H1 (cell line): ENCODE data around the gene CHRNA4. TPM values are rescaled to one million over a fixed set of nuclear protein-coding genes. Genes with fewer than 3 reads are reported as not detected.
A peak's percentile ranks its signal among the peaks of the same experiment; 100 is the strongest.

Source experiments
- CTCF ChIA-PET: fragments of 300-600 bp; sonication (Branson Sonifier 250); formaldehyde crosslinking; loops from one replicate; lab custom pipeline; 2021; ENCODE audit not compliant: partially characterized antibody; lab: Charles Lee
- POLR2A ChIA-PET: fragments of 300-600 bp; sonication (Branson Sonifier 250); formaldehyde crosslinking; loops from one replicate; lab custom pipeline; 2021; ENCODE audit warnings: inconsistent platforms; ENCODE audit not compliant: partially characterized antibody; lab: Charles Lee
- DNase-seq, 2 experiments: peaks; one replicate each; pipeline versions ENCODE4 v3.0.0 to v3.0.0-alpha.2; 2010 to 2022; ENCODE audit warnings: low spot score in 2 of 2, low read depth in 1 of 2, mixed read lengths in 1 of 2
- FAIRE-seq: peaks from 2 replicates; lab custom pipeline; 2011; peaks lifted over from hg19 to GRCh38; lab: Jason Lieb, UNC
- H2AFZ ChIP-seq: 2 replicates; pipeline ENCODE4 v1.8.1; 2012; ENCODE audit warnings: low read length, inconsistent platforms
- H2AK5ac ChIP-seq: 2 replicates; pipeline ENCODE4 v1.6.1; 2013; ENCODE audit warnings: low read depth, low read length
- H2BK120ac ChIP-seq: replicated peaks from 2 replicates; pipeline ENCODE3; 2013; ENCODE audit warnings: low read depth, low read length, inconsistent platforms
- H2BK12ac ChIP-seq: 2 replicates; pipeline ENCODE4 v1.6.1; 2013; ENCODE audit warnings: low read depth, low read length
- H2BK15ac ChIP-seq: 2 replicates; pipeline ENCODE4 v1.6.1; 2013; ENCODE audit warnings: low read length
- H2BK20ac ChIP-seq: 2 replicates; pipeline ENCODE4 v1.6.1; 2013; ENCODE audit warnings: low read length
- H2BK5ac ChIP-seq: 2 replicates; pipeline ENCODE4 v1.6.1; 2013; ENCODE audit warnings: low read depth, low read length
- H3K14ac ChIP-seq: 2 replicates; pipeline ENCODE4 v1.6.1; 2013; ENCODE audit warnings: inconsistent platforms; ENCODE audit not compliant: insufficient read length
- H3K18ac ChIP-seq: 2 replicates; pipeline ENCODE4 v1.6.1; 2013; ENCODE audit warnings: low read length; ENCODE audit errors: extremely low read depth
- H3K23ac ChIP-seq: 2 replicates; pipeline ENCODE4 v1.6.1; 2013; ENCODE audit warnings: inconsistent platforms; ENCODE audit not compliant: insufficient read length
- H3K23me2 ChIP-seq: 2 replicates; pipeline ENCODE4 v1.6.1; 2013; ENCODE audit warnings: low read depth, low read length
- H3K27ac ChIP-seq: 2 replicates; pipeline ENCODE4 v1.6.1; 2011; ENCODE audit warnings: low read depth, low read length, inconsistent platforms
- H3K27me3 ChIP-seq, 4 experiments: replicated peaks in 1 of 4; 1 replicate in 1 of 4; 2 replicates in 3 of 4; pipeline versions ENCODE4 v1.6.1 to v1.8.1; 2011 to 2013; ENCODE audit warnings: low read length in 3 of 4, mild to moderate bottlenecking in 3 of 4, inconsistent platforms in 2 of 4, mixed read lengths in 2 of 4, moderate library complexity in 1 of 4; ENCODE audit not compliant: control insufficient read depth in 3 of 4, insufficient read depth in 3 of 4; ENCODE audit errors: extremely low read depth in 1 of 4
- H3K36me3 ChIP-seq, 4 experiments: 2 replicates each; pipeline versions ENCODE4 v1.6.1 to v1.8.1; 2011 to 2013; ENCODE audit warnings: mild to moderate bottlenecking in 4 of 4, low read length in 3 of 4, moderate library complexity in 2 of 4, control low read depth in 1 of 4, inconsistent platforms in 1 of 4; ENCODE audit not compliant: insufficient read depth in 4 of 4, control insufficient read depth in 2 of 4
- H3K4ac ChIP-seq: replicated peaks from 2 replicates; pipeline ENCODE3; 2013; ENCODE audit warnings: low read length, low read depth, mixed read lengths, inconsistent platforms; ENCODE audit not compliant: insufficient read length
- H3K4me1 ChIP-seq, 4 experiments: replicated peaks in 1 of 4; 1 replicate in 1 of 4; 2 replicates in 3 of 4; pipeline versions ENCODE4 v1.6.1 to v1.8.1; 2011 to 2013; ENCODE audit warnings: low read length in 3 of 4, inconsistent platforms in 2 of 4, mixed read lengths in 1 of 4; ENCODE audit not compliant: insufficient read depth in 4 of 4, control insufficient read depth in 3 of 4
- H3K4me2 ChIP-seq, 2 experiments: 2 replicates each; pipeline versions ENCODE4 v1.6.1 to v1.8.1; 2011 to 2013; ENCODE audit warnings: low read depth in 2 of 2, low read length in 2 of 2, control low read depth in 1 of 2, inconsistent platforms in 1 of 2, mild to moderate bottlenecking in 1 of 2; ENCODE audit not compliant: insufficient read depth in 1 of 2
- H3K4me3 ChIP-seq, 4 experiments: fragments of 200-600, 300-600 bp in 1 of 4; sonication (generic), shearing (Covaris generic), sonication (Bioruptor Twin) in 1 of 4; 2 replicates each; pipeline versions ENCODE4 v1.5.1 to v1.8.1; 2011 to 2016; ENCODE audit warnings: low read length in 4 of 4, low read depth in 3 of 4, control low read depth in 2 of 4, inconsistent platforms in 2 of 4, mild to moderate bottlenecking in 2 of 4, mixed read lengths in 1 of 4, moderate library complexity in 1 of 4; ENCODE audit not compliant: insufficient read depth in 2 of 4; ENCODE audit errors: extremely low read depth in 1 of 4
- H3K56ac ChIP-seq: replicated peaks from 2 replicates; pipeline ENCODE3; 2013; ENCODE audit warnings: low read depth, mild to moderate bottlenecking, mixed read lengths, low read length, inconsistent platforms; ENCODE audit not compliant: insufficient read length
- H3K79me1 ChIP-seq: 2 replicates; pipeline ENCODE4 v1.6.1; 2013; ENCODE audit warnings: low read depth, low read length, control low read depth
- H3K79me2 ChIP-seq, 2 experiments: 2 replicates each; pipeline versions ENCODE4 v1.6.1 to v1.8.1; 2012 to 2013; ENCODE audit warnings: low read length in 2 of 2, mild to moderate bottlenecking in 2 of 2, inconsistent platforms in 1 of 2; ENCODE audit not compliant: insufficient read depth in 2 of 2, control insufficient read depth in 1 of 2
- H3K9ac ChIP-seq, 4 experiments: replicated peaks in 1 of 4; 1 replicate in 1 of 4; 2 replicates in 3 of 4; pipeline versions ENCODE4 v1.6.1 to v1.8.1; 2011 to 2013; ENCODE audit warnings: low read depth in 3 of 4, low read length in 3 of 4, control low read depth in 2 of 4, mild to moderate bottlenecking in 2 of 4, moderate library complexity in 2 of 4, inconsistent platforms in 1 of 4; ENCODE audit errors: extremely low read depth in 1 of 4
- H3K9me3 ChIP-seq, 2 experiments: 2 replicates each; pipeline versions ENCODE4 v1.6.1 to v1.8.1; 2012 to 2013; ENCODE audit warnings: mild to moderate bottlenecking in 2 of 2, moderate library complexity in 2 of 2, control low read depth in 1 of 2, inconsistent platforms in 1 of 2, low read depth in 1 of 2, low read length in 1 of 2, mixed read lengths in 1 of 2; ENCODE audit not compliant: insufficient read depth in 2 of 2
- H4K20me1 ChIP-seq, 2 experiments: replicated peaks in 1 of 2; 2 replicates each; pipeline versions ENCODE3 to v1.8.1; 2011 to 2013; ENCODE audit warnings: inconsistent platforms in 2 of 2, low read length in 2 of 2, mild to moderate bottlenecking in 1 of 2; ENCODE audit not compliant: insufficient read depth in 2 of 2, control insufficient read depth in 1 of 2
- H4K5ac ChIP-seq: 2 replicates; pipeline ENCODE4 v1.6.1; 2013; ENCODE audit warnings: low read length, low read depth, mixed read lengths, inconsistent platforms; ENCODE audit not compliant: insufficient read length
- H4K8ac ChIP-seq: 2 replicates; pipeline ENCODE4 v1.8.0; 2013; ENCODE audit warnings: mild to moderate bottlenecking, moderate library complexity, low read length, inconsistent platforms; ENCODE audit not compliant: insufficient read depth; ENCODE audit errors: extremely low read depth
- H4K91ac ChIP-seq: replicated peaks from 2 replicates; pipeline ENCODE3; 2013; ENCODE audit warnings: low read length, mixed read lengths, inconsistent platforms; ENCODE audit not compliant: insufficient read length
- CHD2 ChIP-seq: IDR thresholded peaks from 2 replicates; pipeline ENCODE4 v1.6.1; 2012; ENCODE audit warnings: low read length, improper control_type of control experiment
- TCF12 ChIP-seq: IDR thresholded peaks from 2 replicates; pipeline ENCODE4 v1.6.1; 2011; ENCODE audit warnings: low read depth, mild to moderate bottlenecking, low read length
- WGBS, 2 experiments: shearing (Covaris generic) in 1 of 2; methylation state at CpG; one replicate each; pipeline versions ENCODE4 v1.1.6 to v1.1.7; 2013 to 2015; ENCODE audit warnings: low lambda C conversion rate in 2 of 2, mixed read lengths in 2 of 2, inconsistent platforms in 1 of 2, low coverage in 1 of 2, missing lambda C conversion rate in 1 of 2; ENCODE audit not compliant: insufficient replicate concordance in 2 of 2, insufficient coverage in 1 of 2, insufficient read length in 1 of 2; ENCODE audit errors: extremely low coverage in 1 of 2, missing lambda C conversion rate in 1 of 2; 5-methylcytosine and 5-hydroxymethylcytosine counted together
- polyA plus RNA-seq, 7 experiments: library from polyadenylated mRNA; depleted of rRNA in 3 of 7; stranded (reverse) in 5 of 7; unstranded in 2 of 7; fragments of >200 nt in 5 of 7; fragments of 200-250 nt in 2 of 7; gene quantifications; 1 replicate in 5 of 7; 2 replicates in 1 of 7; 4 replicates in 1 of 7; pipeline versions ENCODE4 v1.2.1 to v1.2.3, GENCODE V29; 2011 to 2013; ENCODE audit warnings: missing spikeins in 2 of 7, mixed read lengths in 2 of 7
- total RNA-seq: library from RNA; stranded (reverse); fragmentation: NEBNext Ultra II Directional; extraction: Animal tissue kit (Norgen Biotek cat#: 25700); gene quantifications from 2 replicates; pipeline ENCODE4 v1.2.1, GENCODE V29; 2021

The CHRNA4 gene
- total and polyA plus RNA-seq, 2 of the 8 experiments (the other 6 are each of a cell fraction or from before 2014, with no cell fraction given), result 4.3 to 5.7 TPM

DNA sequence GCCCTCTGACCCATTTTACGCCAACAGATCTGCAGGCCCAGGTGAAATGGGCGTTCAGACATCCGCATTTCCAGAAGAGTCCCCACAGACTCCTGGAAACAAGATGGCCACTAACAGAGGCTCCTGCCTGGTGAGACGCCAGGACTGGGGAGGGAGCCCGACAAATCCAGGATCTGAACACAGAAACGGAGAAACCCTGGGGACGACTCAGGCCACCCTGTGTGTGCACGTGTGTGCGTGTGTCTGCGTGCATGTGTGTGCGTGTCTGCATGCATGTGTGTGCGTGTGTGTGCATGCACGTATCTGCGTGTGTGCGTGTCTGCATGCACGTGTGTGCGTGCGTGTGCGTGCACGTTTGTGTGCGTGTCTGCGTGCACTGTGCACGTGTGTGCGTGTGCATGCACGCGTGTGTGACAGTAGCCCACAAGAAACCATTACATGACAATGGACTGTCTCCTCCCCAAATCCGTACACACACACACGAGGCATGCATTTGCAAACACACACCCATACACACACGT, 24.9 kb downstream of the CHRNA4 start:
- H2BK5ac ChIP-seq, result no peak overlapping the region; the same call in 1 of the 2 replicates
- CTCF ChIA-PET, result interaction anchor here (2.3 kb wide), 1 partner anchor 27 kb away, joined by 9 read pairs; no protein-coding TSS in a partner anchor
- FAIRE-seq, result no peak

More for the DNA sequence above, 24.9 kb downstream of the CHRNA4 start:
- 0 out of 2 replicates have a peak overlapping the region, but pooled peaks have one; percentile 72 for H2BK20ac ChIP-seq
- H3K23ac ChIP-seq, result no peak overlapping the region
- H2BK15ac ChIP-seq, result peak overlapping the region; percentile 96
- no peak for DNase-seq
- H3K79me1 ChIP-seq, result 0 out of 2 replicates have a peak, but pooled peaks cover 2% of the 10 kb centered on the region
- peaks cover 0 to 6% (median 0%) of the 10 kb centered on the region in 4 experiments; a peak in 3 of 7 replicates for H3K27me3 ChIP-seq
- H3K4me2 ChIP-seq, result no peak overlapping the region
- WGBS, 2 experiments, result 95% methylated on average over 29 of the region's 29 CpGs; no CpG with 5 or more reads in 1 of the 2 experiments
- TF ChIP-seq TCF12, result no peak
- TF ChIP-seq CHD2, result no peak
- peaks cover 0 to 3% of the 10 kb centered on the region in 2 experiments for H4K20me1 ChIP-seq
- peak overlapping the region; percentile 92; the same call in 1 of the 2 replicates for H2BK12ac ChIP-seq
- H2BK120ac ChIP-seq, result no peak overlapping the region
- no peak overlapping the region for H3K4me3 ChIP-seq
- no peaks in the 10 kb centered on the region for H3K23me2 ChIP-seq
- no peak overlapping the region for H4K8ac ChIP-seq
- no peak overlapping the region for H3K18ac ChIP-seq
- no peak overlapping the region for H3K9ac ChIP-seq
- H4K5ac ChIP-seq, result no peak overlapping the region
- H3K14ac ChIP-seq, result no peak overlapping the region
- H3K36me3 ChIP-seq, result no peaks in the 10 kb centered on the region
- H4K91ac ChIP-seq, result peak overlapping the region; percentile 77
- no peaks in the 10 kb centered on the region; a peak in 1 of 7 replicates for H3K4me1 ChIP-seq
- no peak overlapping the region for H3K56ac ChIP-seq
- H3K27ac ChIP-seq, result no peak overlapping the region
- peaks cover 10 to 20% of the 10 kb centered on the region in 2 experiments for H3K9me3 ChIP-seq
- H3K79me2 ChIP-seq, result no peaks in the 10 kb centered on the region
- H2AK5ac ChIP-seq, result peak overlapping the region; percentile 83; the same call in 1 of the 2 replicates
- H2AFZ ChIP-seq, result no peak overlapping the region
- POLR2A ChIA-PET, result no interaction called here
- peak overlapping the region; percentile 76 for H3K4ac ChIP-seq
